Measurements from ENCODE around the gene SLC6A17.

SLC6A17 gene

DNA sequence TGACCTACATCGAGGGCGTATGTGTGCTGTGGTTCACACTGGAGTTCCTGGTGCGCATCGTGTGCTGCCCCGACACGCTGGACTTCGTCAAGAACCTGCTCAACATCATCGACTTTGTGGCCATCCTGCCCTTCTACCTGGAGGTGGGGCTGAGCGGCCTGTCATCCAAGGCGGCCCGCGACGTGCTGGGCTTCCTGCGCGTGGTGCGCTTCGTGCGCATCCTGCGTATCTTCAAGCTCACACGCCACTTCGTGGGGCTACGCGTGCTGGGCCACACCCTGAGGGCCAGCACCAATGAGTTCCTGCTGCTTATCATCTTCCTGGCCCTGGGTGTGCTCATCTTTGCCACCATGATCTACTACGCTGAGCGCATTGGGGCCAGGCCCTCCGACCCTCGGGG lies 72.8 kb downstream of the SLC6A17 start:
- no peak overlapping the region for H3K4me3 ChIP-seq (ENCODE audit: low read length)
- H3K4me2 ChIP-seq (ENCODE audit: low read length), result no peak overlapping the region
- no peak overlapping the region for H3K9ac ChIP-seq (ENCODE audit: low read length)
- no peaks in the 10 kb centered on the region for H3K27me3 ChIP-seq (ENCODE audit: low read depth, low read length)
- no peak overlapping the region for H2AFZ ChIP-seq (ENCODE audit: low read depth, low read length)
- H3K27ac ChIP-seq (ENCODE audit: low read length), result no peak overlapping the region
- H3K4me1 ChIP-seq (ENCODE audit: low read length), result no peaks in the 10 kb centered on the region
- no peaks in the 10 kb centered on the region for H3K79me2 ChIP-seq (ENCODE audit: low read length)
- TF ChIP-seq EZH2phosphoT487 (IDR thresholded peaks at IDR 0.05; ENCODE audit: low read depth) (no peak), CTCF (IDR thresholded peaks at IDR 0.05; ENCODE audit: low read depth, low read length) (no peak)
- H3K9me3 ChIP-seq (ENCODE audit: insufficient read depth, low read length), result no peaks in the 10 kb centered on the region
- H3K36me3 ChIP-seq (replicated peaks; ENCODE audit: low read depth, low read length), result no peaks in the 10 kb centered on the region
- no peaks in the 10 kb centered on the region for H4K20me1 ChIP-seq (ENCODE audit: insufficient read depth, low read length)

- H3K27ac ChIP-seq (ENCODE audit: low read length), result no peak overlapping the region
- no peak overlapping the region for H2AFZ ChIP-seq (ENCODE audit: low read depth, low read length)
- H3K4me2 ChIP-seq (ENCODE audit: low read length), result no peak overlapping the region
- H3K4me3 ChIP-seq (ENCODE audit: low read length), result no peak overlapping the region
- H3K79me2 ChIP-seq (ENCODE audit: low read length), result no peaks in the 10 kb centered on the region
- no peaks in the 10 kb centered on the region for H3K36me3 ChIP-seq (replicated peaks; ENCODE audit: low read depth, low read length)
- H3K4me1 ChIP-seq (ENCODE audit: low read length), result no peaks in the 10 kb centered on the region
- no peaks in the 10 kb centered on the region for H3K27me3 ChIP-seq (ENCODE audit: low read depth, low read length)
- H3K9me3 ChIP-seq (ENCODE audit: insufficient read depth, low read length), result no peaks in the 10 kb centered on the region
- TF ChIP-seq EZH2phosphoT487 (IDR thresholded peaks at IDR 0.05; ENCODE audit: low read depth) (no peak), CTCF (IDR thresholded peaks at IDR 0.05; ENCODE audit: low read depth, low read length) (no peak)
- H3K9ac ChIP-seq (ENCODE audit: low read length), result no peak overlapping the region
- no peaks in the 10 kb centered on the region for H4K20me1 ChIP-seq (ENCODE audit: insufficient read depth, low read length)
Observed at GRCh38 chr1:110223581-110223980, 73.3 kb downstream of the SLC6A17 start.

DNA sequence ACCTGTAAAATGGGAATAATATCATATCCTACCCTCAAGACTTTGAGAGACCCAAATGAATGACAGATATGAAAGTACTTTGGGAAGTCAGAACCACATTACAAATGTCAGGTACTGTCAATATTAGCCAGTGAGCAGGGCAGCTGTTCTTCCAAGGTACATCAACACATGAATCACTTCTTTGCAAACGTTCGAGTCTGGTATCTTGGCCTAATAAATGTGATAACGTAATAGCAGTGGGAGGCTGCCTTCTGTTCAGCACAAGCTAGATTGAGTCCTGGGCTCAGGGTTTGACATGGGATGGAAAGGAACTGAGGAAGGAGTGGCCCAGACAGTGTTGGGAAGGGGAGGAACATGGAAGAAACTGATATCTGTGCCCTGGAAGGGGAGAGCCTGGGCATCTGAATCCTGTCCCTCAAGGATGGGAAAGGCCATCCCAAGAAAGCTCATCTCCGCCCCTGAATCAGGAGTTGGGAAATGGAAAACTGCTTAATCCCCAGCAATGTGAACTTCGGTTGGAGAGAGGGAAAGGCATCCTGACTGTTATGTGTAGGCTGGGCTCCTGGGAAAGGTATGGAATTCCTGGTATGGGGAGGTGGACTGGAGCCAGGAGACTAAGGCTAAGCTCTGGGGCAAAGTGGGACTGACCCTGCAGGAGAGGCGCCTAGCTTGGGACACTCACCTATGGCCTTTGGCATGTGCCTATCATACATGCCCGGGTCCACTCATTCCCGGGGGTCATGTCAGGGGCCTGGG lies 74.1 kb downstream of the SLC6A17 start:
- no peak overlapping the region for H3K4me2 ChIP-seq (ENCODE audit: low read length)
- no peak overlapping the region for H3K4me3 ChIP-seq (ENCODE audit: low read length)
- H3K27me3 ChIP-seq (ENCODE audit: low read depth, low read length), result no peaks in the 10 kb centered on the region
- H3K9ac ChIP-seq (ENCODE audit: low read length), result no peak overlapping the region
- no peaks in the 10 kb centered on the region for H3K79me2 ChIP-seq (ENCODE audit: low read length)
- TF ChIP-seq EZH2phosphoT487 (IDR thresholded peaks at IDR 0.05; ENCODE audit: low read depth) (no peak), CTCF (IDR thresholded peaks at IDR 0.05; ENCODE audit: low read depth, low read length) (no peak)
- H3K27ac ChIP-seq (ENCODE audit: low read length), result no peak overlapping the region
- no peaks in the 10 kb centered on the region for H4K20me1 ChIP-seq (ENCODE audit: insufficient read depth, low read length)
- no peaks in the 10 kb centered on the region for H3K9me3 ChIP-seq (ENCODE audit: insufficient read depth, low read length)
- H3K4me1 ChIP-seq (ENCODE audit: low read length), result no peaks in the 10 kb centered on the region
- no peak overlapping the region for H2AFZ ChIP-seq (ENCODE audit: low read depth, low read length)
- H3K36me3 ChIP-seq (replicated peaks; ENCODE audit: low read depth, low read length), result no peaks in the 10 kb centered on the region

GRCh38 chr1:110225212-110225611 lies 74.9 kb downstream of the SLC6A17 start:
- Histone ChIP-seq H3K4me1 (ENCODE audit: low read length) (no peaks in the 10 kb centered on the region), H3K79me2 (ENCODE audit: low read length) (no peaks in the 10 kb centered on the region), H3K9ac (ENCODE audit: low read length) (no peak overlapping the region), H3K27ac (ENCODE audit: low read length) (no peak overlapping the region), H3K9me3 (ENCODE audit: insufficient read depth, low read length) (no peaks in the 10 kb centered on the region), H3K27me3 (ENCODE audit: low read depth, low read length) (no peaks in the 10 kb centered on the region), H4K20me1 (ENCODE audit: insufficient read depth, low read length) (no peaks in the 10 kb centered on the region), H3K4me3 (ENCODE audit: low read length) (no peak overlapping the region), H3K4me2 (ENCODE audit: low read length) (no peak overlapping the region), H3K36me3 (replicated peaks; ENCODE audit: low read depth, low read length) (no peaks in the 10 kb centered on the region), H2AFZ (ENCODE audit: low read depth, low read length) (no peak overlapping the region)
- TF ChIP-seq CTCF (IDR thresholded peaks at IDR 0.05; ENCODE audit: low read depth, low read length), result no peak
- no peak for TF ChIP-seq EZH2phosphoT487 (IDR thresholded peaks at IDR 0.05; ENCODE audit: low read depth)
